CD8-positive, alpha-beta memory T cell (primary cell): Measurements from ENCODE around the gene HOMER2. TPM values are rescaled to one million over a fixed set of nuclear protein-coding genes. Genes with fewer than 3 reads are reported as not detected.

Source experiments
- CTCF ChIA-PET: fragments of 350-600 bp; sonication (Branson Sonifier 250); formaldehyde crosslinking; loops from one replicate; lab custom pipeline; 2021; ENCODE audit warnings: antibody characterized with exemption; lab: Charles Lee
- POLR2A ChIA-PET: fragments of 350-600 bp; sonication (Branson Sonifier 250); formaldehyde crosslinking; loops from one replicate; lab custom pipeline; 2021; ENCODE audit warnings: antibody characterized with exemption; lab: Charles Lee
- DNase-seq, 5 donors: peaks; one replicate each; pipeline versions ENCODE4 v3.0.0 to v3.0.0-alpha.2; 2020 to 2022; ENCODE audit warnings: mixed read lengths in 1 of 5
- H3K27ac ChIP-seq: one replicate; pipeline ENCODE4 v1.7.0; 2013; ENCODE audit warnings: low read depth, mild to moderate bottlenecking, low read length, moderate library complexity
- H3K27me3 ChIP-seq: 2 replicates; pipeline ENCODE4 v1.7.0; 2013; ENCODE audit warnings: low read length, mild to moderate bottlenecking; ENCODE audit not compliant: insufficient read depth, poor library complexity, severe bottlenecking
- H3K36me3 ChIP-seq: 2 replicates; pipeline ENCODE4 v1.7.0; 2013; ENCODE audit warnings: mild to moderate bottlenecking, low read length, moderate library complexity; ENCODE audit not compliant: insufficient read depth
- H3K4me1 ChIP-seq: 2 replicates; pipeline ENCODE4 v1.7.0; 2013; ENCODE audit warnings: mild to moderate bottlenecking, low read length, moderate library complexity; ENCODE audit not compliant: insufficient read depth
- H3K4me3 ChIP-seq: 2 replicates; pipeline ENCODE4 v1.7.0; 2013; ENCODE audit warnings: mild to moderate bottlenecking, low read length
- H3K9me3 ChIP-seq: 2 replicates; pipeline ENCODE4 v1.7.0; 2013; ENCODE audit warnings: mild to moderate bottlenecking, low read length
- H3K27ac Mint-ChIP-seq, 8 donors: one replicate each; pipeline ENCODE4 v1.8.0; 2020 to 2021; ENCODE audit warnings: mixed read lengths in 8 of 8, mild to moderate bottlenecking in 6 of 8, inconsistent platforms in 3 of 8, moderate library complexity in 3 of 8
- H3K27me3 Mint-ChIP-seq, 2 donors: one replicate each; pipeline ENCODE4 v1.8.0; 2020 to 2021; ENCODE audit warnings: mixed read lengths in 2 of 2, mild to moderate bottlenecking in 1 of 2, moderate library complexity in 1 of 2
- H3K36me3 Mint-ChIP-seq, 3 donors: one replicate each; pipeline ENCODE4 v1.8.0; 2020 to 2021; ENCODE audit warnings: mixed read lengths in 3 of 3, inconsistent platforms in 1 of 3, mild to moderate bottlenecking in 1 of 3
- H3K4me1 Mint-ChIP-seq, 3 donors: one replicate each; pipeline ENCODE4 v1.8.0; 2020 to 2021; ENCODE audit warnings: mixed read lengths in 3 of 3, inconsistent platforms in 1 of 3, mild to moderate bottlenecking in 1 of 3
- H3K4me3 Mint-ChIP-seq, 7 donors: one replicate each; pipeline ENCODE4 v1.8.0; 2020 to 2021; ENCODE audit warnings: mixed read lengths in 7 of 7, mild to moderate bottlenecking in 6 of 7, moderate library complexity in 4 of 7, inconsistent platforms in 2 of 7
- H3K9me3 Mint-ChIP-seq, 5 donors: one replicate each; pipeline ENCODE4 v1.8.0; 2020 to 2022; ENCODE audit warnings: mixed read lengths in 5 of 5, mild to moderate bottlenecking in 3 of 5, moderate library complexity in 2 of 5, inconsistent platforms in 1 of 5
- polyA plus RNA-seq: library from polyadenylated mRNA; unstranded; fragments of 300-500 nt; fragmentation: Illumina TruSeq; gene quantifications from one replicate; pipeline ENCODE4 v1.2.3, GENCODE V29; 2021
- total RNA-seq, 2 experiments: library from RNA; stranded (reverse); gene quantifications; one replicate each; pipeline ENCODE4 v1.2.3, GENCODE V29; 2021

HOMER2 gene
- total and polyA plus RNA-seq, 3 experiments from 2014 or later, result 1.6 to 14.1 (median 13.6) TPM

DNA sequence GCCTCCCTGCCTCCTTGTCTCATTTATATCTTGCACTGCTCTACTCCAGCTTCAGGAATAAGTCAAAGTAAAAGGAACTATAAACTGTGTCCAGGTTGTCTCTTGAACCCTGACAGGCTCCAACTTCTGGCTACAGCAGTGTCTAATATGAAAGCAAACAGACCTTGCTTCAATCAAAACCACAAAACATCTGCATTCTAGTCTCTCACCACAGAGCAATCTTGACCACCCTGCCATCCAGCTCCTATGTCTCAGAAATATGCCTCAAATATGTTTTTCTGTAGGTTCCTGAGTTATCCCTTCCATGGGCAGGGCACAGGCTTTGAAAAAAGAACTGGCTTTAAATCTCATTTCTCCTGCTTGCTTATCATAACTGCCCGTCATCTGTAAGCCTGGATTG lies 20.5 kb upstream of the HOMER2 start:
- H3K4me3 Mint-ChIP-seq, result no peak overlapping the region
- H3K4me1 Mint-ChIP-seq, result no peaks in the 10 kb centered on the region
- no peaks in the 10 kb centered on the region for H3K9me3 Mint-ChIP-seq
- POLR2A ChIA-PET, result no interaction called here
- Histone ChIP-seq H3K27me3 (no peaks in the 10 kb centered on the region), H3K4me1 (no peaks in the 10 kb centered on the region), H3K27ac (no peak overlapping the region), H3K36me3 (no peaks in the 10 kb centered on the region), H3K4me3 (no peak overlapping the region), H3K9me3 (no peaks in the 10 kb centered on the region)
- CTCF ChIA-PET, result no interaction called here
- no peak for DNase-seq
- H3K27ac Mint-ChIP-seq, result no peak overlapping the region
- no peaks in the 10 kb centered on the region for H3K36me3 Mint-ChIP-seq
- H3K27me3 Mint-ChIP-seq, result peaks cover 0 to 3% of the 10 kb centered on the region in 2 donors

DNA sequence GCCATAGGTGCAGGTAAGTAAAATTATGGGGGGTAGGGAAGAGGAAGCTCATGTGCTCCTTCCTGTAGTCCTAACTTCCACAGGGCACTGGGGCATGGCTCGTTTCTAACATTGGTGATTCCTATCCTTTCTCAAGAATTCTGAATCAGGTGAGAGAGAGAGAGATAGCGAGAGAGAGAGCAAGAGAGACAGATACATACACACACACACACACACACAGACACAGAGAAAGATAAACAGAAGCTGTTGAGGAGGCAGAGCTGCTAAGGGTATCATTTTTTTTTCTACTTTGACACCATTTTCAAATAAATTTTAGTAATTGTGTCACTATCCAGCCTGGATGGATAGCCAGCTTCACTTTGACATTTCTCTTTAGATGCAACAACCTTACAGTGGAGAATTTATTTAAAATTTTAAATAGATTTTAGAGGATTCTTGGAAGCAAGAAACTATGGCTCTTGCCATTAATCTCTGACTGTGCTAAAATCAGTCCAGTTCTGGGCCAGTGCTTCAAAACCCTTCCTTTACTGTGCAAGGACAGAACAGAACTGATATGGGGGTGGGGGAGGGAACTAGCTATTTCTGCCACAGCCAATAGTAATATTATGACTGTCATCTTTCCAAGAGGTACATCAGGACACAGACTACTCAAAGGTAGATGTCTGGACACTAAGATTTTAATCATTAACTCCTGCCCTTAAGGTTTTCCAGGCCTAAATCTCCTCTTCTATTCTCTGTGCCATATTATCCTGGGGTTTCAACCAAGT lies 18.9 kb upstream of the HOMER2 start:
- CTCF ChIA-PET, result no interaction called here
- Histone ChIP-seq H3K27ac (no peak overlapping the region), H3K4me3 (no peak overlapping the region), H3K9me3 (no peaks in the 10 kb centered on the region), H3K4me1 (no peaks in the 10 kb centered on the region), H3K36me3 (no peaks in the 10 kb centered on the region), H3K27me3 (no peaks in the 10 kb centered on the region)
- POLR2A ChIA-PET, result no interaction called here
- peaks cover 4 to 5% (median 5%) of the 10 kb centered on the region in 3 donors for H3K4me1 Mint-ChIP-seq
- DNase-seq, result no peak
- H3K27ac Mint-ChIP-seq, result no peak overlapping the region
- H3K27me3 Mint-ChIP-seq, result peaks cover 0 to 3% of the 10 kb centered on the region in 2 donors
- no peaks in the 10 kb centered on the region for H3K36me3 Mint-ChIP-seq
- H3K9me3 Mint-ChIP-seq, result no peaks in the 10 kb centered on the region
- H3K4me3 Mint-ChIP-seq, result no peak overlapping the region

DNA sequence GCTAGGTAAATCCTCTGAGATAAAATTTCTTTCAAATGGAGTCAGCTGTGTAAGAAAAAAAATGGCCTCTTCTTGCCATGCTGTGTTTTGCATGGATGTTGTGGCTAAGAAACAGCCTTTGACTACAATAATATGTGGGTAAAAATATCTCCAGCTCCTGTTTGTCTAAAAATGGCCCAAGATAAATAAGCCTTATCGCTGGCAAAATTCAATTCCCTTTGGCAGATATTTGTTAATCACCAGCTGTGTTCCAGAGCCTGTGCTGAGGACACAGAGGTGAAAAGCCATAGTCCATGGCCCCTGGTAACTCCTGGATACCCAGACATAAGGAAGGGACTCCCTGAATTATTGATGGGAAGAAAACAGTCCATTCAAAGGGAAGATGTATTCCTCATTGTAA lies 18.2 kb upstream of the HOMER2 start:
- H3K27ac Mint-ChIP-seq, result no peak overlapping the region
- Histone ChIP-seq H3K4me3 (no peak overlapping the region), H3K4me1 (no peaks in the 10 kb centered on the region), H3K27ac (no peak overlapping the region), H3K27me3 (no peaks in the 10 kb centered on the region), H3K36me3 (no peaks in the 10 kb centered on the region), H3K9me3 (no peaks in the 10 kb centered on the region)
- H3K9me3 Mint-ChIP-seq, result no peaks in the 10 kb centered on the region
- POLR2A ChIA-PET, result no interaction called here
- CTCF ChIA-PET, result no interaction called here
- DNase-seq, result no peak
- H3K4me3 Mint-ChIP-seq, result no peak overlapping the region
- H3K4me1 Mint-ChIP-seq, result peaks cover 8 to 10% (median 10%) of the 10 kb centered on the region in 3 donors
- peaks cover 0 to 3% of the 10 kb centered on the region in 2 donors for H3K27me3 Mint-ChIP-seq
- H3K36me3 Mint-ChIP-seq, result no peaks in the 10 kb centered on the region

DNA sequence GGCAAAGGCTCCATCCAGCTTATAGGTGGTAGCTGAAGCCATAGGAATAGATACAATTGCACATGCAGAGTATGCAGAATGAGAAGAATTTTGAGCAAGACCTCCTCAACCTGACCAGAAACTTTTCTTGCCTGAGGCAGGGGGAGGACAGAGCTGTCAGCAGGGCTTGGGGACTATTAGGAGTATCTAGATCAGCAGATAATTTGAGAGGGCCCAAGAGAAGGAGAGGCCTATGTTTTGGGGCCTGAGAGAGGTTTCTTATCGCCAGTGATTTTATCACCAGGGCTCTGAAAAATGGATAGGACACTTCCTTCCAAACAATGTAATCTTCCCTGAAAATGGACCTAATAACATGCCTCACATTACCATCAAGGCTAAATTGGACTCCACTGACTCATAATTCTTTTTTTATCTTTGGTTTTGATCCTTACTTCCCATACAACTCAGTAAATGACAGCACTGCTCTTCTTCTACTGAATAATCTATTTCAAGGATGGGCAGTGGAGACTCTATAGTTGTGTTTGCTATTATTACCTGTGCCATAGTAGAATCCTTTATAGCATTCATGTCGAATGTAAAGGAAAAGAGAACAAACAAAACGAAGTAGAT lies 17.7 kb upstream of the HOMER2 start:
- no peak overlapping the region for H3K27ac ChIP-seq
- no peaks in the 10 kb centered on the region for H3K9me3 ChIP-seq
- H3K4me1 ChIP-seq, result no peaks in the 10 kb centered on the region
- no peak overlapping the region for H3K27ac Mint-ChIP-seq
- H3K27me3 ChIP-seq, result no peaks in the 10 kb centered on the region
- no peak overlapping the region for H3K4me3 Mint-ChIP-seq
- DNase-seq, result no peak
- H3K27me3 Mint-ChIP-seq, result peaks cover 0 to 3% of the 10 kb centered on the region in 2 donors
- no peaks in the 10 kb centered on the region for H3K36me3 Mint-ChIP-seq
- H3K4me1 Mint-ChIP-seq, result peaks cover 8 to 10% (median 10%) of the 10 kb centered on the region in 3 donors
- H3K9me3 Mint-ChIP-seq, result no peaks in the 10 kb centered on the region
- POLR2A ChIA-PET, result no interaction called here
- CTCF ChIA-PET, result no interaction called here
- no peaks in the 10 kb centered on the region for H3K36me3 ChIP-seq
- no peak overlapping the region for H3K4me3 ChIP-seq

DNA sequence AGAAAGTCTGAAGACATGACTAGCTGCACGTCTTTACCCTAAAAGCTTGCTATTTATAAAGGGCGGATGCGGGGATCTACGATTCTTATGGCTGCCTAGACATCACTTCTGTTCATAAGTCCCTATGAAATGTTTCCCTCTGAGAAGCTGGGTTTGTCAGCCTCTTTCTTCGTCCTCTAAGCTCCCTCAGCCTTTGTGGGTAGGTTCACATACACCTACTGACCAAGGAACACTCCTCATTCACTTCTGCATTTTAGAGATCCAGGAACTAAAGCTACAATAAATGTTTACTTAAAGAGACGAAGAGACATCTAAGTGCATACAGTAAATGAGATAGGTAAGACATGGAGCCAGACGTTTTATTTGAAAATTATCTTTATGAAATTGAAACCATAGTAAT lies 16.8 kb upstream of the HOMER2 start:
- Mint-ChIP-seq H3K4me1 (peaks cover 8 to 10% (median 10%) of the 10 kb centered on the region in 3 donors), H3K9me3 (no peaks in the 10 kb centered on the region), H3K36me3 (no peaks in the 10 kb centered on the region), H3K27ac (peak overlapping the region in 1 of 8 donors; percentile 4), H3K4me3 (no peak overlapping the region), H3K27me3 (peaks cover 0 to 3% of the 10 kb centered on the region in 2 donors)
- H3K27me3 ChIP-seq, result no peaks in the 10 kb centered on the region
- CTCF ChIA-PET, result no interaction called here
- no peak for DNase-seq
- no peaks in the 10 kb centered on the region for H3K9me3 ChIP-seq
- no peaks in the 10 kb centered on the region for H3K36me3 ChIP-seq
- H3K27ac ChIP-seq, result no peak overlapping the region
- POLR2A ChIA-PET, result no interaction called here
- H3K4me1 ChIP-seq, result no peaks in the 10 kb centered on the region
- H3K4me3 ChIP-seq, result no peak overlapping the region

DNA sequence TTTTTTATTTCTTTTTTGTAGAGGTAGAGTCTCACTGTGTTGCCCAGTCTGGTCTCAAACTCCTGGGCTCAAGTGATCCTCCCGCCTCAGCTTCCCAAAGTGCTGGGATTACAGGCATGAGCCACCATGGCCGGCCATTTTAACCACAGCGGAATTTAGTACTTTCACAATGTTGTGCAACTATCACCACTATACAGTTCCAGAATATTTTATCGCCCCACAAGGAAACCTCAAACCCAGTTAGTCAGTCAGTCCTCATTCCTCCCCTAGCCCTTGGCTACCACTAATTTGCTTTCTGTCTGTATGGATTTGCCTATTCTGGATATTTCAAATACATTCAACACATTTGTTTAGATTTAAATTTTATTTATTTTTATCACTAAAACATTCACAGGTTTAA lies 15.5 kb upstream of the HOMER2 start:
- Mint-ChIP-seq H3K9me3 (no peaks in the 10 kb centered on the region), H3K27ac (no peak overlapping the region), H3K4me3 (no peak overlapping the region), H3K4me1 (peaks cover 8 to 10% (median 10%) of the 10 kb centered on the region in 3 donors), H3K27me3 (peaks cover 0 to 3% of the 10 kb centered on the region in 2 donors), H3K36me3 (no peaks in the 10 kb centered on the region)
- Histone ChIP-seq H3K27me3 (no peaks in the 10 kb centered on the region), H3K4me1 (no peaks in the 10 kb centered on the region), H3K36me3 (no peaks in the 10 kb centered on the region), H3K9me3 (no peaks in the 10 kb centered on the region), H3K27ac (no peak overlapping the region), H3K4me3 (no peak overlapping the region)
- ChIA-PET POLR2A (no interaction called here), CTCF (no interaction called here)
- DNase-seq, result no peak

DNA sequence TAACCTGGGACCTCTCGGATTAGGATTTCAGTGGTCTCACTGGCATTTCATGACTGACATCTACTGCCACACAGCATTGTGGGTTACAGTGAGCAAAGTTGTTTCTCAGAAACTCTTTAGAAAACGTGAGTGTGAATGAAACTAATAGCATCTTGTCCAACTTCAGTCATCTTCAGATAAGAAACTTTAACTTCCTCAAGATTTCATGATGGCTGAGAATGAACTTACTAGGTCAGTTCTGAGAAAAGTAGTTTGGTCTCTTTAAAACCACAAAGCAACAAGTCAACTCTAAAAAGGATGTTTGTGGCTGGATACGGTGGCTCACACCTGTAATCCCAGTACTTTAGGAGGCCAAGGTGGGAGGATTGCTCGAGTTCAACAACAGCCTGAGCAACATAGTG lies 14.2 kb upstream of the HOMER2 start:
- H3K9me3 Mint-ChIP-seq, result no peaks in the 10 kb centered on the region
- no peaks in the 10 kb centered on the region for H3K27me3 ChIP-seq
- no peak for DNase-seq
- peak overlapping the region in 2 of 8 donors; percentile 15 to 67 for H3K27ac Mint-ChIP-seq
- H3K9me3 ChIP-seq, result no peaks in the 10 kb centered on the region
- POLR2A ChIA-PET, result no interaction called here
- H3K4me1 ChIP-seq, result no peaks in the 10 kb centered on the region
- peaks cover 8 to 10% (median 10%) of the 10 kb centered on the region in 3 donors for H3K4me1 Mint-ChIP-seq
- no peaks in the 10 kb centered on the region for H3K36me3 ChIP-seq
- no peaks in the 10 kb centered on the region for H3K27me3 Mint-ChIP-seq
- no peak overlapping the region for H3K4me3 ChIP-seq
- H3K27ac ChIP-seq, result no peak overlapping the region
- no peak overlapping the region for H3K4me3 Mint-ChIP-seq
- H3K36me3 Mint-ChIP-seq, result no peaks in the 10 kb centered on the region
- CTCF ChIA-PET, result no interaction called here

GRCh38 chr15:82964890-82965289 lies 12.4 kb upstream of the HOMER2 start:
- H3K4me1 ChIP-seq, result no peaks in the 10 kb centered on the region
- H3K4me1 Mint-ChIP-seq, result peaks cover 8 to 10% (median 10%) of the 10 kb centered on the region in 3 donors
- POLR2A ChIA-PET, result no interaction called here
- H3K4me3 Mint-ChIP-seq, result no peak overlapping the region
- no peaks in the 10 kb centered on the region for H3K9me3 ChIP-seq
- no peaks in the 10 kb centered on the region for H3K9me3 Mint-ChIP-seq
- CTCF ChIA-PET, result no interaction called here
- no peaks in the 10 kb centered on the region for H3K36me3 ChIP-seq
- H3K27ac ChIP-seq, result no peak overlapping the region
- DNase-seq, result no peak
- H3K27me3 Mint-ChIP-seq, result no peaks in the 10 kb centered on the region
- H3K27me3 ChIP-seq, result no peaks in the 10 kb centered on the region
- H3K36me3 Mint-ChIP-seq, result no peaks in the 10 kb centered on the region
- H3K27ac Mint-ChIP-seq, result peak overlapping the region in 1 of 8 donors; percentile 29
- H3K4me3 ChIP-seq, result no peak overlapping the region
